ENCODE results near the gene SPINK7.

Gene SPINK7

GRCh38 chr5:148343603-148344487 is 31.6 kb downstream of the SPINK7 start:
- DNase-seq (ENCODE audit: low read depth in 3 of 3, low spot score in 1 of 3), result no peak

GRCh38 chr5:148347706-148348105 is 35.5 kb downstream of the SPINK7 start:
- no peak for DNase-seq (ENCODE audit: low read depth in 3 of 3, low spot score in 1 of 3)

GRCh38 chr5:148352696-148353095 is 40.5 kb downstream of the SPINK7 start:
- DNase-seq (ENCODE audit: low read depth in 3 of 3, low spot score in 1 of 3), result no peak

- DNase-seq (ENCODE audit: low read depth in 3 of 3, low spot score in 1 of 3), result no peak
These were observed 41.4 kb downstream of the SPINK7 start for GRCh38 chr5:148353634-148354033.

DNA sequence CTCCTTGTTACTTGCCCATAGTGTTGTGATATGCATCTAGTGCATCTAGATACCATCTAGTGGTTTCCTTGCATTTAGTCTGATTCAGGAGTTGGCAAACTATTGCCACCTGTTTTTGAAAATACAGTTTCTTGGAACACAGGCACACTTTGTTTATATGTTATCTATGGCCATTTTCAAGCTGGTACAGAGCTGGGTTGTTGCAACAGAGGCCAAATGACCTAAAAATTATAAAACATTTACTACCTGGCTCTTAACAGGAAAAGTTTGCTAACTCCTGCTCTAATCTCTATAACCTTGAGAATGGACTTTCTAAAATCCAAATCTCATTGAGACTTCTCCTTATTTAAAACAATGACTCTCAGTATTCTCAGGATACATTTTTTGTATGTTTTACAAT is 52.1 kb downstream of the SPINK7 start:
- DNase-seq (ENCODE audit: low read depth in 3 of 3, low spot score in 1 of 3), result no peak
